GM12891 (cell line): Measurements from ENCODE around the gene LRRC4B.

Experiments
- POLR2A ChIP-seq: IDR thresholded peaks from 2 replicates; pipeline ENCODE4 v1.6.1; 2011; ENCODE audit warnings: low read depth, low read length, control low read depth
- POLR2AphosphoS5 ChIP-seq: IDR thresholded peaks from 2 replicates; pipeline ENCODE4 v1.6.1; 2011; ENCODE audit warnings: low read depth, low read length, control low read depth
- SPI1 ChIP-seq: IDR thresholded peaks from 2 replicates; pipeline ENCODE4 v1.6.1; 2011; ENCODE audit warnings: low read depth, low read length, control low read depth
- TAF1 ChIP-seq: IDR thresholded peaks from 2 replicates; pipeline ENCODE4 v1.6.1; 2011; ENCODE audit warnings: low read depth, low read length, control low read depth

- TF ChIP-seq TAF1 (no peak), POLR2A (no peak), POLR2AphosphoS5 (no peak), SPI1 (no peak)
Measured at GRCh38 chr19:50494186-50495019, 73.8 kb downstream of the LRRC4B start.
